HEK293 (cell line): ENCODE data around the gene WDR73.
A peak's percentile ranks its signal among the peaks of the same experiment; 100 is the strongest.

ENCODE experiments used
- CTCF ChIA-PET: fragments of 350-600 bp; formaldehyde crosslinking; extraction: SDS; loops from one replicate; lab custom pipeline; 2021; ENCODE audit warnings: antibody characterized with exemption; lab: Yijun Ruan, JAX
- POLR2A ChIA-PET: fragments of 300-600 bp; formaldehyde crosslinking; extraction: SDS; loops from one replicate; lab custom pipeline; 2020; ENCODE audit warnings: antibody characterized with exemption, inconsistent platforms; lab: Yijun Ruan, JAX
- H3K27ac ChIP-seq: fragments of 200-500 bp; sonication (Bioruptor generic); 2 replicates; pipeline ENCODE4 v1.5.1; 2014; ENCODE audit warnings: low read depth, low read length, control low read depth, inconsistent platforms; ENCODE audit errors: extremely low read depth
- H3K36me3 ChIP-seq, 2 experiments: fragments of 200-500 bp in 1 of 2; sonication (Bioruptor generic) in 1 of 2; 1 replicate in 1 of 2; 2 replicates in 1 of 2; pipeline ENCODE4 v1.5.1; 2014 to 2017; ENCODE audit warnings: inconsistent platforms in 2 of 2, low read length in 2 of 2; ENCODE audit not compliant: control insufficient read depth in 2 of 2, insufficient read depth in 1 of 2
- H3K4me1 ChIP-seq: fragments of 200-500 bp; sonication (Bioruptor generic); 2 replicates; pipeline ENCODE4 v1.5.1; 2014; ENCODE audit warnings: mild to moderate bottlenecking, low read length, inconsistent platforms; ENCODE audit not compliant: control insufficient read depth, insufficient read depth
- H3K4me3 ChIP-seq: 2 replicates; pipeline ENCODE4 v1.5.1; 2011; ENCODE audit warnings: low read depth, mild to moderate bottlenecking, control low read depth, low read length, moderate library complexity
- H3K9me3 ChIP-seq: fragments of 200-500 bp; sonication (Bioruptor generic); 2 replicates; pipeline ENCODE4 v1.5.1; 2014; ENCODE audit warnings: low read depth, low read length, inconsistent platforms; ENCODE audit not compliant: control insufficient read depth, insufficient read depth
- EGR2 ChIP-seq: fragments of 450-650 bp; formaldehyde crosslinking; IDR thresholded peaks from 2 replicates; pipeline ENCODE4 v1.5.1; 2016; ENCODE audit warnings: low read depth, missing biosample characterization, missing genetic modification characterization
- FEZF1 ChIP-seq: fragments of 450-650 bp; formaldehyde crosslinking; IDR thresholded peaks from 2 replicates; pipeline ENCODE4 v1.5.1; 2016; ENCODE audit warnings: missing biosample characterization, missing genetic modification characterization
- KLF8 ChIP-seq: fragments of 450-650 bp; formaldehyde crosslinking; IDR thresholded peaks from 2 replicates; pipeline ENCODE4 v1.5.1; 2016; ENCODE audit warnings: missing biosample characterization, missing genetic modification characterization
- MZF1 ChIP-seq: fragments of 450-650 bp; formaldehyde crosslinking; IDR thresholded peaks from 2 replicates; pipeline ENCODE4 v1.5.1; 2017; ENCODE audit warnings: missing biosample characterization, missing genetic modification characterization, borderline replicate concordance
- PRDM4 ChIP-seq: fragments of 450-650 bp; formaldehyde crosslinking; IDR thresholded peaks from 2 replicates; pipeline ENCODE4 v1.5.1; 2017; ENCODE audit warnings: missing biosample characterization, missing genetic modification characterization
- SCRT1 ChIP-seq: fragments of 450-650 bp; formaldehyde crosslinking; IDR thresholded peaks from 2 replicates; pipeline ENCODE4 v1.5.1; 2016; ENCODE audit warnings: missing biosample characterization, missing genetic modification characterization, borderline replicate concordance
- SCRT2 ChIP-seq: fragments of 450-650 bp; formaldehyde crosslinking; IDR thresholded peaks from 2 replicates; pipeline ENCODE4 v1.5.1; 2016; ENCODE audit warnings: missing biosample characterization, missing genetic modification characterization
- ZBTB48 ChIP-seq: fragments of 450-650 bp; formaldehyde crosslinking; IDR thresholded peaks from 2 replicates; pipeline ENCODE4 v1.5.1; 2016; ENCODE audit warnings: missing biosample characterization, missing genetic modification characterization
- ZBTB49 ChIP-seq: fragments of 450-650 bp; formaldehyde crosslinking; IDR thresholded peaks from 2 replicates; pipeline ENCODE4 v1.5.1; 2016; ENCODE audit warnings: missing biosample characterization, missing genetic modification characterization, low read depth
- ZFHX2 ChIP-seq: fragments of 450-650 bp; formaldehyde crosslinking; conservative IDR thresholded peaks from 2 replicates; pipeline ENCODE4 v1.5.1; 2016; ENCODE audit warnings: missing biosample characterization, missing genetic modification characterization
- ZFP41 ChIP-seq: fragments of 450-650 bp; formaldehyde crosslinking; IDR thresholded peaks from 2 replicates; pipeline ENCODE4 v1.5.1; 2016; ENCODE audit warnings: missing biosample characterization, missing genetic modification characterization, borderline replicate concordance
- ZNF155 ChIP-seq: fragments of 450-650 bp; formaldehyde crosslinking; IDR thresholded peaks from 2 replicates; pipeline ENCODE4 v1.5.1; 2016; ENCODE audit warnings: missing biosample characterization, missing genetic modification characterization
- ZNF354C ChIP-seq: fragments of 450-650 bp; formaldehyde crosslinking; IDR thresholded peaks from 2 replicates; pipeline ENCODE4 v1.5.1; 2016; ENCODE audit warnings: missing biosample characterization, missing genetic modification characterization, low read depth, borderline replicate concordance
- ZNF561 ChIP-seq: fragments of 450-650 bp; IDR thresholded peaks from 2 replicates; pipeline ENCODE4 v1.5.1; 2018; ENCODE audit warnings: missing biosample characterization, missing genetic modification characterization, borderline replicate concordance
- ZNF600 ChIP-seq: fragments of 450-650 bp; formaldehyde crosslinking; IDR thresholded peaks from 2 replicates; pipeline ENCODE4 v1.5.1; 2016; ENCODE audit warnings: missing biosample characterization, missing genetic modification characterization
- ZNF629 ChIP-seq: fragments of 450-650 bp; formaldehyde crosslinking; IDR thresholded peaks from 2 replicates; pipeline ENCODE4 v1.5.1; 2017; ENCODE audit warnings: missing biosample characterization, missing genetic modification characterization
- ZNF837 ChIP-seq: fragments of 450-650 bp; formaldehyde crosslinking; IDR thresholded peaks from 2 replicates; pipeline ENCODE4 v1.5.1; 2016; ENCODE audit warnings: missing biosample characterization, missing genetic modification characterization
- ZNF843 ChIP-seq: fragments of 450-650 bp; formaldehyde crosslinking; IDR thresholded peaks from 2 replicates; pipeline ENCODE4 v1.5.1; 2016; ENCODE audit warnings: missing biosample characterization, missing genetic modification characterization
- TF ChIP-seq, protein P1 (sequence below): fragments of 450-650 bp; formaldehyde crosslinking; IDR thresholded peaks from 2 replicates; pipeline ENCODE4 v1.5.1; 2016; ENCODE audit warnings: missing biosample characterization, missing genetic modification characterization
- TF ChIP-seq, protein P2 (sequence below): fragments of 450-650 bp; formaldehyde crosslinking; IDR thresholded peaks from 2 replicates; pipeline ENCODE4 v1.5.1; 2017; ENCODE audit warnings: missing biosample characterization, missing genetic modification characterization
- TF ChIP-seq, protein P3 (sequence below): fragments of 450-650 bp; formaldehyde crosslinking; IDR thresholded peaks from 2 replicates; pipeline ENCODE4 v1.5.1; 2017; ENCODE audit warnings: missing biosample characterization, mild to moderate bottlenecking, missing genetic modification characterization, moderate library complexity
- TF ChIP-seq, protein P4 (sequence below): fragments of 450-650 bp; formaldehyde crosslinking; IDR thresholded peaks from 2 replicates; pipeline ENCODE4 v1.5.1; 2016; ENCODE audit warnings: missing biosample characterization, missing genetic modification characterization

WDR73 gene

GRCh38 chr15:84608707-84609284 is 45.3 kb downstream of the WDR73 start:
- Histone ChIP-seq H3K27ac (no peak overlapping the region), H3K36me3 (peaks cover 18 to 42% of the 10 kb centered on the region in 2 experiments; a peak in 2 of 3 replicates), H3K4me1 (no peaks in the 10 kb centered on the region; the same call in 1 of the 2 replicates), H3K4me3 (no peak overlapping the region), H3K9me3 (no peaks in the 10 kb centered on the region)
- POLR2A ChIA-PET = interaction anchor here (0.5 to 1.2 kb wide), 3 partner anchors 108 to 214 kb away, joined by 3 to 7 read pairs (median 3); no protein-coding TSS in a partner anchor
- CTCF ChIA-PET = interaction anchor here (0.6 to 2.2 kb wide), 3 partner anchors 9 to 38 kb away, joined by 3 to 14 read pairs (median 4); partner anchors contain the start of gene ZSCAN2
- 0 out of 2 replicates have a peak, but pooled peaks have one; percentile 33 for TF ChIP-seq SCRT1 (tag by site-specific recombination)
- TF ChIP-seq ZBTB48 = no peak
- TF ChIP-seq SCRT2 (tag by site-specific recombination) = peak; percentile 83
- TF ChIP-seq, protein P1, sequence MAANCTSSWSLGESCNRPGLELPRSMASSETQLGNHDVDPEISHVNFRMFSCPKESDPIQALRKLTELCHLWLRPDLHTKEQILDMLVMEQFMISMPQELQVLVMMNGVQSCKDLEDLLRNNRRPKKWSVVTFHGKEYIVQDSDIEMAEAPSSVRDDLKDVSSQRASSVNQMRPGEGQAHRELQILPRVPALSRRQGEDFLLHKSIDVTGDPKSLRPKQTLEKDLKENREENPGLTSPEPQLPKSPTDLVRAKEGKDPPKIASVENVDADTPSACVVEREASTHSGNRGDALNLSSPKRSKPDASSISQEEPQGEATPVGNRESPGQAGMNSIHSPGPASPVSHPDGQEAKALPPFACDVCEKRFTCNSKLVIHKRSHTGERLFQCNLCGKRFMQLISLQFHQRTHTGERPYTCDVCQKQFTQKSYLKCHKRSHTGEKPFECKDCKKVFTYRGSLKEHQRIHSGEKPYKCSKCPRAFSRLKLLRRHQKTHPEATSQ = no peak
- no peak for TF ChIP-seq KLF8 (tag by site-specific recombination)

DNA sequence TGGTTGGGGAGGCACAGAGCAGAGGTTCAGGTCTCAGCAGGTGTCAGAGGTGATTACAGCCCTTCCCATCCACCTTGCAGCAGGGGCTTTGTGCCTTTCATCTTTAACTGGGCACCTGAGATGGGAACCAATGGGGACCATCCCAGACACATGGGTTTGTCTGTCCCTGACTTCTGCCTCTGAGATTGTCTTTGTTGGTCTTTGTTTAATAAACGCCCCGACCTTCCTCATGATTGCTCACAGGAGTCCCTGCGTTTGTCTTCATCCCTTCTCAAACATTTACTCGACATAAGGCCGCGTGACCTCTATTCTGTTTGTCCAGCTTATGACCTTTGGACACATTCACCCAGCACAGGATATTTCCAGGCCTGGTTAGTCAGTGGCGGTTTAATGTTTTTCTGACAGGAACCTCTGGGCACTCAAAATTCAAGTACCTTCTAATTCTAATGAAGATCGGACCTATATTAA is 47.4 kb downstream of the WDR73 start:
- no peak for TF ChIP-seq ZNF629 (tag by site-specific recombination)
- no peak for TF ChIP-seq ZNF354C (tag by site-specific recombination)
- no peak for TF ChIP-seq ZFP41 (tag by site-specific recombination)
- TF ChIP-seq, protein P2, sequence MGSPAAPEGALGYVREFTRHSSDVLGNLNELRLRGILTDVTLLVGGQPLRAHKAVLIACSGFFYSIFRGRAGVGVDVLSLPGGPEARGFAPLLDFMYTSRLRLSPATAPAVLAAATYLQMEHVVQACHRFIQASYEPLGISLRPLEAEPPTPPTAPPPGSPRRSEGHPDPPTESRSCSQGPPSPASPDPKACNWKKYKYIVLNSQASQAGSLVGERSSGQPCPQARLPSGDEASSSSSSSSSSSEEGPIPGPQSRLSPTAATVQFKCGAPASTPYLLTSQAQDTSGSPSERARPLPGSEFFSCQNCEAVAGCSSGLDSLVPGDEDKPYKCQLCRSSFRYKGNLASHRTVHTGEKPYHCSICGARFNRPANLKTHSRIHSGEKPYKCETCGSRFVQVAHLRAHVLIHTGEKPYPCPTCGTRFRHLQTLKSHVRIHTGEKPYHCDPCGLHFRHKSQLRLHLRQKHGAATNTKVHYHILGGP (tag by site-specific recombination) = no peak
- TF ChIP-seq ZNF843 (tag by site-specific recombination) = no peak
- no peak for TF ChIP-seq EGR2
- TF ChIP-seq MZF1 (tag by site-specific recombination) = no peak
- no peak for TF ChIP-seq ZFHX2 (tag by site-specific recombination)
- TF ChIP-seq PRDM4 (tag by site-specific recombination) = no peak
- no peak for TF ChIP-seq ZNF837 (tag by site-specific recombination)
- no peak for TF ChIP-seq ZNF600 (tag by site-specific recombination)
- TF ChIP-seq, protein P3, sequence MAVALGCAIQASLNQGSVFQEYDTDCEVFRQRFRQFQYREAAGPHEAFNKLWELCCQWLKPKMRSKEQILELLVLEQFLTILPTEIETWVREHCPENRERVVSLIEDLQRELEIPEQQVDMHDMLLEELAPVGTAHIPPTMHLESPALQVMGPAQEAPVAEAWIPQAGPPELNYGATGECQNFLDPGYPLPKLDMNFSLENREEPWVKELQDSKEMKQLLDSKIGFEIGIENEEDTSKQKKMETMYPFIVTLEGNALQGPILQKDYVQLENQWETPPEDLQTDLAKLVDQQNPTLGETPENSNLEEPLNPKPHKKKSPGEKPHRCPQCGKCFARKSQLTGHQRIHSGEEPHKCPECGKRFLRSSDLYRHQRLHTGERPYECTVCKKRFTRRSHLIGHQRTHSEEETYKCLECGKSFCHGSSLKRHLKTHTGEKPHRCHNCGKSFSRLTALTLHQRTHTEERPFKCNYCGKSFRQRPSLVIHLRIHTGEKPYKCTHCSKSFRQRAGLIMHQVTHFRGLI = no peak
- TF ChIP-seq, protein P4, sequence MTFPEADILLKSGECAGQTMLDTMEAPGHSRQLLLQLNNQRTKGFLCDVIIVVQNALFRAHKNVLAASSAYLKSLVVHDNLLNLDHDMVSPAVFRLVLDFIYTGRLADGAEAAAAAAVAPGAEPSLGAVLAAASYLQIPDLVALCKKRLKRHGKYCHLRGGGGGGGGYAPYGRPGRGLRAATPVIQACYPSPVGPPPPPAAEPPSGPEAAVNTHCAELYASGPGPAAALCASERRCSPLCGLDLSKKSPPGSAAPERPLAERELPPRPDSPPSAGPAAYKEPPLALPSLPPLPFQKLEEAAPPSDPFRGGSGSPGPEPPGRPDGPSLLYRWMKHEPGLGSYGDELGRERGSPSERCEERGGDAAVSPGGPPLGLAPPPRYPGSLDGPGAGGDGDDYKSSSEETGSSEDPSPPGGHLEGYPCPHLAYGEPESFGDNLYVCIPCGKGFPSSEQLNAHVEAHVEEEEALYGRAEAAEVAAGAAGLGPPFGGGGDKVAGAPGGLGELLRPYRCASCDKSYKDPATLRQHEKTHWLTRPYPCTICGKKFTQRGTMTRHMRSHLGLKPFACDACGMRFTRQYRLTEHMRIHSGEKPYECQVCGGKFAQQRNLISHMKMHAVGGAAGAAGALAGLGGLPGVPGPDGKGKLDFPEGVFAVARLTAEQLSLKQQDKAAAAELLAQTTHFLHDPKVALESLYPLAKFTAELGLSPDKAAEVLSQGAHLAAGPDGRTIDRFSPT (tag by site-specific recombination) = no peak
- TF ChIP-seq ZNF155 (tag by site-specific recombination) = no peak
- TF ChIP-seq ZBTB49 = no peak
- TF ChIP-seq ZNF561 (tag by site-specific recombination) = no peak
- no peak for TF ChIP-seq FEZF1 (tag by site-specific recombination)
- Histone ChIP-seq H3K27ac (no peak overlapping the region), H3K4me3 (no peak overlapping the region), H3K9me3 (no peaks in the 10 kb centered on the region), H3K4me1 (peaks cover 14% of the 10 kb centered on the region), H3K36me3 (peaks cover 18 to 45% of the 10 kb centered on the region in 2 experiments; a peak in 2 of 3 replicates)
- POLR2A ChIA-PET = no interaction called here
- CTCF ChIA-PET = interaction anchor here (0.5 to 1.5 kb wide), 3 partner anchors 8 to 349 kb away, joined by 3 to 4 read pairs (median 3); no protein-coding TSS in a partner anchor
